A673 (cell line): ENCODE data around the gene MYL3.

Source experiments
- CTCF ChIP-seq: fragments of 300-800, 200-600 bp; sonication (generic); conservative IDR thresholded peaks from 2 replicates; pipeline ENCODE4 v1.5.1; 2017; ENCODE audit warnings: low read depth, mild to moderate bottlenecking, antibody characterized with exemption, low read length, moderate library complexity, mixed read lengths
- EZH2 ChIP-seq: fragments of 200-600 bp; sonication (generic); IDR thresholded peaks from 2 replicates; pipeline ENCODE4 v1.6.1; 2017; ENCODE audit warnings: borderline replicate concordance, low read depth, mild to moderate bottlenecking, mixed read lengths, antibody characterized with exemption, low read length; ENCODE audit not compliant: poor library complexity, severe bottlenecking

- TF ChIP-seq CTCF: no peak
- TF ChIP-seq EZH2: no peak
Observed at GRCh38 chr3:46903341-46904302, 40.4 kb upstream of the MYL3 start.
